Parathyroid adenoma (tissue), 2 donors: ENCODE data around the gene ZNF526.

Experiments
- H2AFZ ChIP-seq: fragments of 300-600 bp; sonication (generic); one replicate; pipeline ENCODE4 v1.7.0; 2017; ENCODE audit warnings: antibody characterized with exemption, mild to moderate bottlenecking
- H3K27ac ChIP-seq: fragments of 300-600 bp; sonication (generic); one replicate; pipeline ENCODE4 v1.7.0; 2017
- H3K27me3 ChIP-seq: fragments of 300-600 bp; sonication (generic); one replicate; pipeline ENCODE4 v1.7.0; 2017; ENCODE audit warnings: low read length; ENCODE audit not compliant: control insufficient read depth, insufficient read depth
- H3K36me3 ChIP-seq: fragments of 300-600 bp; sonication (generic); one replicate; pipeline ENCODE4 v1.7.0; 2017; ENCODE audit warnings: low read length; ENCODE audit not compliant: control insufficient read depth, insufficient read depth
- H3K4me1 ChIP-seq: fragments of 300-600 bp; sonication (generic); one replicate; pipeline ENCODE4 v1.7.0; 2017; ENCODE audit warnings: control low read depth
- H3K4me2 ChIP-seq: fragments of 300-600 bp; sonication (generic); one replicate; pipeline ENCODE4 v1.7.0; 2017; ENCODE audit warnings: low read length
- H3K4me3 ChIP-seq: fragments of 300-600 bp; sonication (generic); one replicate; pipeline ENCODE4 v1.7.0; 2017; ENCODE audit warnings: low read depth, low read length
- H3K79me2 ChIP-seq: fragments of 300-600 bp; sonication (generic); one replicate; pipeline ENCODE4 v1.7.0; 2017; ENCODE audit warnings: control low read depth
- H3K9ac ChIP-seq: fragments of 300-600 bp; sonication (generic); one replicate; pipeline ENCODE4 v1.7.0; 2017; ENCODE audit warnings: mild to moderate bottlenecking
- H3K9me3 ChIP-seq: fragments of 300-600 bp; sonication (generic); one replicate; pipeline ENCODE4 v1.7.0; 2017; ENCODE audit warnings: low read length; ENCODE audit not compliant: control insufficient read depth
- TF ChIP-seq, protein P1 (sequence below): fragments of 300-600 bp; sonication (generic); IDR thresholded peaks from one replicate; pipeline ENCODE4 v1.7.0; 2017; ENCODE audit warnings: antibody characterized with exemption, mild to moderate bottlenecking
- donor health status: primary hyperparathyroidism.

ZNF526 gene

DNA sequence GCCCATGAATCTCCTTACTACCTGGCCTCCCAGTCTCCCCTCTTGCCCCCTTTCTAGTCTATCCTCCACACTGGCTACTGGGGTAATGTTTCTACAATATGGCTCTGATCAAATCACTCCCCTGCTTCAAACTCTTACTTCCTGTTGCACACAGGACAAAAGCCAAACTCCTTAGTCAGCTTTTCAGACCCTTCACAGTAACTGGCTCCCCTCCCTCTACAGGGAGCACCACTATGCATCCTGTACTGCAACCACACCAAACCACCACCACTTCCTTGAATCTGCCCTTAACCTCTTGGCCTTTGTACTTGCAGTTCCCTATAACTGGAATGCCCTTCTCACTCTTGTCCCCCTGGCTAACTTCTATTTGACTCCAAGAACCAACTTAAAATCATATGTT, 34.8 kb upstream of the ZNF526 start:
- Histone ChIP-seq H3K9me3 (no peaks in the 10 kb centered on the region), H3K27me3 (no peaks in the 10 kb centered on the region), H3K4me3 (no peak overlapping the region), H3K27ac (no peak overlapping the region), H2AFZ (no peak overlapping the region), H3K4me2 (no peak overlapping the region), H3K36me3 (no peaks in the 10 kb centered on the region), H3K9ac (no peak overlapping the region), H3K4me1 (no peaks in the 10 kb centered on the region), H3K79me2 (no peaks in the 10 kb centered on the region)
- TF ChIP-seq, protein P1, sequence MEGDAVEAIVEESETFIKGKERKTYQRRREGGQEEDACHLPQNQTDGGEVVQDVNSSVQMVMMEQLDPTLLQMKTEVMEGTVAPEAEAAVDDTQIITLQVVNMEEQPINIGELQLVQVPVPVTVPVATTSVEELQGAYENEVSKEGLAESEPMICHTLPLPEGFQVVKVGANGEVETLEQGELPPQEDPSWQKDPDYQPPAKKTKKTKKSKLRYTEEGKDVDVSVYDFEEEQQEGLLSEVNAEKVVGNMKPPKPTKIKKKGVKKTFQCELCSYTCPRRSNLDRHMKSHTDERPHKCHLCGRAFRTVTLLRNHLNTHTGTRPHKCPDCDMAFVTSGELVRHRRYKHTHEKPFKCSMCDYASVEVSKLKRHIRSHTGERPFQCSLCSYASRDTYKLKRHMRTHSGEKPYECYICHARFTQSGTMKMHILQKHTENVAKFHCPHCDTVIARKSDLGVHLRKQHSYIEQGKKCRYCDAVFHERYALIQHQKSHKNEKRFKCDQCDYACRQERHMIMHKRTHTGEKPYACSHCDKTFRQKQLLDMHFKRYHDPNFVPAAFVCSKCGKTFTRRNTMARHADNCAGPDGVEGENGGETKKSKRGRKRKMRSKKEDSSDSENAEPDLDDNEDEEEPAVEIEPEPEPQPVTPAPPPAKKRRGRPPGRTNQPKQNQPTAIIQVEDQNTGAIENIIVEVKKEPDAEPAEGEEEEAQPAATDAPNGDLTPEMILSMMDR = no peak

DNA sequence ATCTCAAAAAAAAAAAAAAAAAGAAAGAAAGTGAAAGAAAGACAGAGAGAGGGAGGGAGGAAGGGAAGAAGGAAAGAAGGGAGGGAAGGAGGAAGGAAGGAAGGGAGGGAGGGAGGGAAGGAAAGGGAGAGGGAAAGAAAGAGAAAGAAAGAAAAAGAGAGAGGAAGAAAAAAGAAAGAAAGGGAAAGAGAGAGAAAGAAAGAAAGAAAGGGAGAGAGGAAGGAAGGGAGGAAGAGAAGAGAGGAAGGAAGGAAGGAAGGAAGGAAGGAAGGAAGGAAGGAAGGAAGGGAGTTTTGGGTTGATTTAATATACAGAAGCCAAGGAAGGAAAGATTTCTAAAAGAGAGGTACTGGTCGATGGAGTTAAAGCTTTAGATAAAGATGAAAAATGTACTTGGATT, 31.4 kb upstream of the ZNF526 start:
- Histone ChIP-seq H3K4me1 (no peaks in the 10 kb centered on the region), H3K9me3 (no peaks in the 10 kb centered on the region), H3K4me2 (no peak overlapping the region), H3K27ac (no peak overlapping the region), H3K4me3 (no peak overlapping the region), H3K9ac (no peak overlapping the region), H3K79me2 (no peaks in the 10 kb centered on the region), H3K36me3 (no peaks in the 10 kb centered on the region), H3K27me3 (no peaks in the 10 kb centered on the region), H2AFZ (no peak overlapping the region)
- TF ChIP-seq, protein P1 = no peak

DNA sequence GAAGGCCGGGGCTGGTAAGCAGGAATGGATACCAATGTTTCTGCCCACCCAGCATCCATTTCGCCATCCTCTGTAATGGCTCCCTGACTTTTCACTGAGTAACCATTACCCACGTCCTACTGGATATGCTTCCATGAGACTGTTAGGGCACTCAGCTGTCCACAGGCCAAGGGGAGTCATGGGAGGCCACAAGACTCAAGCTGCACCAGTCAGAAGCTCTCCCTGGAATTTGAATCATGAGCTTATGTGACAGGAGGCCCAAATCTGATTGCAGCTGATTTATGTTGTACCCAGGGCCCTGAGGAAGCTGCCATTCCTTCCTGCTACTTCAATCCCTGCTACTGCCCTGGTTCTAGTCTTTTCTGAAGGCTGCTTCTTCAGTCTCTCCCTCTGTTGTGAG, 31.0 kb upstream of the ZNF526 start:
- no peaks in the 10 kb centered on the region for H3K4me1 ChIP-seq
- no peaks in the 10 kb centered on the region for H3K79me2 ChIP-seq
- H3K9me3 ChIP-seq = no peaks in the 10 kb centered on the region
- TF ChIP-seq, protein P1 = no peak
- no peak overlapping the region for H3K27ac ChIP-seq
- no peak overlapping the region for H2AFZ ChIP-seq
- H3K36me3 ChIP-seq = no peaks in the 10 kb centered on the region
- H3K27me3 ChIP-seq = no peaks in the 10 kb centered on the region
- H3K4me2 ChIP-seq = no peak overlapping the region
- H3K4me3 ChIP-seq = no peak overlapping the region
- no peak overlapping the region for H3K9ac ChIP-seq

DNA sequence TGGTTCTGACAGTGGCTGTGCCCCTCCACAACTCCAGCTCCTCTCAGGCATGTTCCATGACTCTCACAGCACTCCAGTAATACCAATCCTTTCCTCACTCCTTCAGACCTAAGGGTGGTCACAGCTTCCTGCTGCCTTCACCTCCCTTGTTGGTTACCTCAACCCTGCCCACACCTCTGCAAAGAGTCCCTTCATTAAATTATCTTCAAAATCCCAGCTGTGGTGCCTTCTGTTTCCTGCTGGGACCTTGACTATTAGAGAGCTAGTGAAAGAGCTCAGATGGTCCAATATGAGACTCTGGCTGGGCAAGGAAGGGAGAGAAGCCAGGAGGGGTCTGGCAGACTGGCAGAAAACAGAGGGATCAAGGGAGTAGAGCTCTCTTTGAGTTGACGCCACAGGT, 28.8 kb upstream of the ZNF526 start:
- H3K27me3 ChIP-seq = no peaks in the 10 kb centered on the region
- TF ChIP-seq, protein P1 = no peak
- H3K4me1 ChIP-seq = no peaks in the 10 kb centered on the region
- no peaks in the 10 kb centered on the region for H3K79me2 ChIP-seq
- H2AFZ ChIP-seq = no peak overlapping the region
- no peak overlapping the region for H3K4me2 ChIP-seq
- H3K36me3 ChIP-seq = no peaks in the 10 kb centered on the region
- no peak overlapping the region for H3K4me3 ChIP-seq
- H3K9me3 ChIP-seq = no peaks in the 10 kb centered on the region
- no peak overlapping the region for H3K27ac ChIP-seq
- no peak overlapping the region for H3K9ac ChIP-seq

DNA sequence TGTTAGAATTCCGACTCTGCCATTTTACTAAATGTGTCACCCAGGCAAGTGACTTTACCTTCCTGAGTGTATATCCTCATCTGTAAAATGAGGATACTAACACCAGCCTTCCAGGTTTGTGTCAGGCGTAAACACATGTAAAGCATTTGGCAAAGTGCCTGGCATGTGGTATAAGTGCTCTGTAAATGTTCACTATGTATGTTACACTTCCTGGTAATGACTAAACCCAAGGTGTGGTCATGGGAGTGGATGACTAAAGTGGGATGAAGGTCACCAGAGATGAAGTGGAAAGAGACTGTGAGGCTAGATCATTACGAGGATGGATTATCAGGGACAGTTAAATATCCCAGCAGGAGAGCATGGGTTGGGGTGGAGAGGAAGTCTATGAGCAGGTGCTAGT, 28.3 kb upstream of the ZNF526 start:
- Histone ChIP-seq H3K27ac (no peak overlapping the region), H3K4me3 (no peak overlapping the region)

More for the DNA sequence above, 28.3 kb upstream of the ZNF526 start:
- H3K4me1 ChIP-seq = no peaks in the 10 kb centered on the region
- no peak overlapping the region for H2AFZ ChIP-seq
- H3K36me3 ChIP-seq = no peaks in the 10 kb centered on the region
- TF ChIP-seq, protein P1 = no peak
- no peaks in the 10 kb centered on the region for H3K79me2 ChIP-seq
- no peak overlapping the region for H3K9ac ChIP-seq
- H3K4me2 ChIP-seq = no peak overlapping the region
- no peaks in the 10 kb centered on the region for H3K27me3 ChIP-seq
- H3K9me3 ChIP-seq = no peaks in the 10 kb centered on the region
